ENCODE results near the gene DISC1.

The DISC1 gene

GRCh38 chr1:231882790-231883189 is 256.2 kb downstream of the DISC1 start:
- TF ChIP-seq, protein P1, sequence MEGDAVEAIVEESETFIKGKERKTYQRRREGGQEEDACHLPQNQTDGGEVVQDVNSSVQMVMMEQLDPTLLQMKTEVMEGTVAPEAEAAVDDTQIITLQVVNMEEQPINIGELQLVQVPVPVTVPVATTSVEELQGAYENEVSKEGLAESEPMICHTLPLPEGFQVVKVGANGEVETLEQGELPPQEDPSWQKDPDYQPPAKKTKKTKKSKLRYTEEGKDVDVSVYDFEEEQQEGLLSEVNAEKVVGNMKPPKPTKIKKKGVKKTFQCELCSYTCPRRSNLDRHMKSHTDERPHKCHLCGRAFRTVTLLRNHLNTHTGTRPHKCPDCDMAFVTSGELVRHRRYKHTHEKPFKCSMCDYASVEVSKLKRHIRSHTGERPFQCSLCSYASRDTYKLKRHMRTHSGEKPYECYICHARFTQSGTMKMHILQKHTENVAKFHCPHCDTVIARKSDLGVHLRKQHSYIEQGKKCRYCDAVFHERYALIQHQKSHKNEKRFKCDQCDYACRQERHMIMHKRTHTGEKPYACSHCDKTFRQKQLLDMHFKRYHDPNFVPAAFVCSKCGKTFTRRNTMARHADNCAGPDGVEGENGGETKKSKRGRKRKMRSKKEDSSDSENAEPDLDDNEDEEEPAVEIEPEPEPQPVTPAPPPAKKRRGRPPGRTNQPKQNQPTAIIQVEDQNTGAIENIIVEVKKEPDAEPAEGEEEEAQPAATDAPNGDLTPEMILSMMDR (IDR thresholded peaks at IDR 0.05; ENCODE audit: insufficient read depth, low read depth, low read length, missing control alignments) = no peak
- H3K4me3 ChIP-seq (ENCODE audit: low read depth, low read length) = no peak overlapping the region
- DNase-seq (ENCODE audit: low read depth) = no peak

DNA sequence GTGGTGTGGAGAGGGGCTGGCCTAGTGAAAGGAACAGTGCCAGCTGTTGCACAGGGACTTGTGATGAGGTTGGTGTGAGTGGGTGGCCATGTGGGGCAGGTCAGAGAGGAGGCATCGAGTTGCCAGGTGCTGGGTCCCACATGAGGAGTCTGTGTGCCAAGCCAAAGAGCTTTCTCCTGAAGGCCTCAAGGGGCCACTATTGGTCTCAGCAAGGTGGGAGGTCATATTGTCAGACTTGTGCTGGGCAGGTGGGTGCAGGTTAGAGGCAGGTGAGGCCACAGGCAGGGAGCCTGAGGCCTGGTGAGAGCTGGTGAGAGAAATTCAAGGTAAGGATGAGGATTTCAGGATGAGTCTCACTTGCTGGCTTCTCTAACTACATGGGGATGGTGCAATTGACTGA is 256.8 kb downstream of the DISC1 start:
- H3K4me3 ChIP-seq (ENCODE audit: low read depth, low read length) = no peak overlapping the region
- TF ChIP-seq, protein P1 (IDR thresholded peaks at IDR 0.05; ENCODE audit: insufficient read depth, low read depth, low read length, missing control alignments) = no peak
- no peak for DNase-seq (ENCODE audit: low read depth)

DNA sequence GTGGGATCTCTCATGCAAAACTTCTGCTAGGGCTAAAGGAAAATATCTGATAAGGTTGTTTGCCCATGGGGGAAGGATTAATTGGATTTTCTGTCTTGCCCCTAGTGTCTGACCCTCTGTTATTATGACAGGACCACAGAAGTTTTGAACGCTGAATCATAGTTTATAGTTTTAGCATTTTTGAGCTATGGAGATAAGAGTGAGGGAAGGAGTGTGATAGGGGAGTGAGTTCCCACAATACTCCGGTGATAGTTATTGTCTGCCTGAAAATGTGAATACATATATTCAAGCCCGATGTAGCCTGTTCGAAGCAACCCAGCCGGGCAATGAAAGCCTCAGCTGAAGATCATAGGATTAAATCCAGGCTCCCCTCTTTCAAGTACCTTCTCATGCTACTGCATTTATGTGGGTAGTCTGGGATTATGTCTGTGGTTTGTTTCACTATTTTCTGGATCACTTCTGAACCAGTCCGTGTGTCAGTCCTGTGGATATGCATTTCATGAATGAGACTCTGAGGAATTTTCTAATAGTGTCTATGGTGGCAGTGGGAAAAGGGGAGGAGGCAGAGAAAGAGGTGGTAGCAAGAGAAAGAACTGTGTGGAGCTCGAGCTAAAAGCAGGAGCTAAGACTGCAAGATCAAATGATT is 258.7 kb downstream of the DISC1 start:
- DNase-seq (ENCODE audit: low read depth) = no peak
- TF ChIP-seq, protein P1 (IDR thresholded peaks at IDR 0.05; ENCODE audit: insufficient read depth, low read depth, low read length, missing control alignments) = no peak
- no peak overlapping the region for H3K4me3 ChIP-seq (ENCODE audit: low read depth, low read length)

- TF ChIP-seq, protein P1 (IDR thresholded peaks at IDR 0.05; ENCODE audit: insufficient read depth, low read depth, low read length, missing control alignments) = no peak
- H3K4me3 ChIP-seq (ENCODE audit: low read depth, low read length) = no peak overlapping the region
- DNase-seq (ENCODE audit: low read depth) = no peak
Measured at GRCh38 chr1:231887166-231887565, 260.6 kb downstream of the DISC1 start.

- DNase-seq (ENCODE audit: low read depth) = no peak
- TF ChIP-seq, protein P1 (IDR thresholded peaks at IDR 0.05; ENCODE audit: insufficient read depth, low read depth, low read length, missing control alignments) = no peak
- no peak overlapping the region for H3K4me3 ChIP-seq (ENCODE audit: low read depth, low read length)
Measured at GRCh38 chr1:231887866-231888265, 261.3 kb downstream of the DISC1 start.

- TF ChIP-seq, protein P1 (IDR thresholded peaks at IDR 0.05; ENCODE audit: insufficient read depth, low read depth, low read length, missing control alignments) = no peak
- DNase-seq (ENCODE audit: low read depth) = no peak
- no peak overlapping the region for H3K4me3 ChIP-seq (ENCODE audit: low read depth, low read length)
Measured at GRCh38 chr1:231890791-231891190, 264.2 kb downstream of the DISC1 start.
